Right lobe of liver (tissue), 6 donors: ENCODE results near the gene ALK. TPM values are rescaled to one million over a fixed set of nuclear protein-coding genes. Genes with fewer than 3 reads are reported as not detected.

Experiments
- ATAC-seq, 4 donors: fragments of 200-7000 bp; cut with Tn5 transposase; one replicate each; pipeline ENCODE4 v1.9.1; 2020; ENCODE audit warnings: mild to moderate bottlenecking in 4 of 4, moderate library complexity in 4 of 4
- DNase-seq, 3 donors: peaks; one replicate each; pipeline ENCODE4 v3.0.0-alpha.2; 2020
- H3K27ac ChIP-seq, 3 donors: fragments of 200-600 bp; one replicate each; pipeline ENCODE4 v1.8.0; 2022
- H3K27me3 ChIP-seq, 2 donors: fragments of 200-600 bp; one replicate each; pipeline ENCODE4 v1.8.0; 2022
- H3K36me3 ChIP-seq, 4 donors: fragments of 200-600 bp; sonication (generic) in 1 of 4; one replicate each; pipeline versions ENCODE4 v1.5.1 to v1.8.0; 2017 to 2022; ENCODE audit warnings: control low read depth in 1 of 4
- H3K4me1 ChIP-seq, 4 donors: fragments of 200-600 bp; sonication (generic) in 1 of 4; one replicate each; pipeline versions ENCODE4 v1.5.1 to v1.8.0; 2017 to 2022; ENCODE audit warnings: control low read depth in 1 of 4
- H3K4me3 ChIP-seq, 3 donors: fragments of 200-600 bp; one replicate each; pipeline ENCODE4 v1.8.0; 2022
- H3K9me3 ChIP-seq, 4 donors: fragments of 200-600 bp; sonication (generic) in 1 of 4; one replicate each; pipeline versions ENCODE4 v1.5.1 to v1.8.0; 2017 to 2022; ENCODE audit warnings: control low read depth in 1 of 4
- POLR2A ChIP-seq: fragments of 450-650 bp; IDR thresholded peaks from one replicate; pipeline ENCODE4 v1.6.1; 2017; ENCODE audit warnings: antibody characterized with exemption, mild to moderate bottlenecking
- WGBS: methylation state at CpG from one replicate; pipeline ENCODE4 v1.1.6; 2018; ENCODE audit warnings: low coverage, low lambda C conversion rate; ENCODE audit not compliant: insufficient coverage; ENCODE audit errors: missing lambda C conversion rate; 5-methylcytosine and 5-hydroxymethylcytosine counted together
- intact Hi-C, 2 donors: fragments of 100-400 bp; cut with DNase I; formaldehyde crosslinking; loops; one replicate each; pipeline versions ENCODE4 v1.11.2 to v1.14.1; 2022
- total RNA-seq, 6 experiments: library from RNA; depleted of rRNA in 2 of 6; stranded (reverse); fragments of >200 nt in 2 of 6; fragmentation: NEBNext Ultra II Directional in 3 of 6; extraction: Animal tissue kit (Norgen Biotek cat#: 25700) in 3 of 6; gene quantifications; one replicate each; pipeline versions ENCODE4 v1.1.0 to v1.2.4, GENCODE V29; 2016 to 2023
- TF ChIP-seq, protein P1 (sequence below), 4 donors: fragments of 200-600 bp in 3 of 4; fragments of 450-650 bp in 1 of 4; IDR thresholded peaks; one replicate each; pipeline versions ENCODE4 v1.5.1 to v1.8.0; 2016 to 2022; ENCODE audit warnings: antibody characterized with exemption in 4 of 4, mild to moderate bottlenecking in 2 of 4
- donor health status: DM: no; HTN: yes; CAD: no.
- donor health status: DM: no; HTN: no; CAD: no.
- donor health status: DM: no; HTN: no; CAD: no.
- donor health status: DM: no; HTN: yes; CAD: no.
- donor health status: DM: no; HTN: yes; CAD: no.

Gene ALK
- total RNA-seq, 6 experiments from 2014 or later = 0.04 to 0.06 TPM; not detected in 4

DNA sequence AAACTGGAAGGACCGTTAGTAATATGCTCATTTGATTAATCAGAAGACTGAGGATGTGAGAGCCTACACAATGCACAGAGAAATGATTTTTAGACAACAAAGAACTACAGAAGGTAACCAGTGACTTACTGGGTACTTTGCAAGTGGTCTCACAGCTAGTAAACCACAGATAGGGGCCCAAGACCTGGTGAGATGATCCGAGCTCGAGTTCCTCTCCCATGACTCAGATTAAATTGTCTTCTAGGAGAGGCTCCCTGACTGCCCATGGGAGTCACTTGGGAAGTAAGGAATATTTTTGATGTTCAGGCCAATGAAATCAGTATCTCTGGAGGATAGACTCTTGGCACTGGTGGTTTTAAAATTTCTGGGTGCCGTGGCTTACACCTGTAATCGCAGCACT, 586.0 kb downstream of the ALK start:
- Histone ChIP-seq H3K27me3 (no peaks in the 10 kb centered on the region), H3K27ac (no peak overlapping the region), H3K9me3 (no peaks in the 10 kb centered on the region), H3K4me3 (no peak overlapping the region), H3K36me3 (no peaks in the 10 kb centered on the region), H3K4me1 (no peaks in the 10 kb centered on the region)
- ATAC-seq = no peak
- TF ChIP-seq, protein P1, sequence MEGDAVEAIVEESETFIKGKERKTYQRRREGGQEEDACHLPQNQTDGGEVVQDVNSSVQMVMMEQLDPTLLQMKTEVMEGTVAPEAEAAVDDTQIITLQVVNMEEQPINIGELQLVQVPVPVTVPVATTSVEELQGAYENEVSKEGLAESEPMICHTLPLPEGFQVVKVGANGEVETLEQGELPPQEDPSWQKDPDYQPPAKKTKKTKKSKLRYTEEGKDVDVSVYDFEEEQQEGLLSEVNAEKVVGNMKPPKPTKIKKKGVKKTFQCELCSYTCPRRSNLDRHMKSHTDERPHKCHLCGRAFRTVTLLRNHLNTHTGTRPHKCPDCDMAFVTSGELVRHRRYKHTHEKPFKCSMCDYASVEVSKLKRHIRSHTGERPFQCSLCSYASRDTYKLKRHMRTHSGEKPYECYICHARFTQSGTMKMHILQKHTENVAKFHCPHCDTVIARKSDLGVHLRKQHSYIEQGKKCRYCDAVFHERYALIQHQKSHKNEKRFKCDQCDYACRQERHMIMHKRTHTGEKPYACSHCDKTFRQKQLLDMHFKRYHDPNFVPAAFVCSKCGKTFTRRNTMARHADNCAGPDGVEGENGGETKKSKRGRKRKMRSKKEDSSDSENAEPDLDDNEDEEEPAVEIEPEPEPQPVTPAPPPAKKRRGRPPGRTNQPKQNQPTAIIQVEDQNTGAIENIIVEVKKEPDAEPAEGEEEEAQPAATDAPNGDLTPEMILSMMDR (IDR thresholded peaks at IDR 0.05) = no peak
- no peak for TF ChIP-seq POLR2A
- intact Hi-C loops = no loop called here
- DNase-seq = no peak
- 49% methylated on average over 3 of the region's 5 CpGs for WGBS

DNA sequence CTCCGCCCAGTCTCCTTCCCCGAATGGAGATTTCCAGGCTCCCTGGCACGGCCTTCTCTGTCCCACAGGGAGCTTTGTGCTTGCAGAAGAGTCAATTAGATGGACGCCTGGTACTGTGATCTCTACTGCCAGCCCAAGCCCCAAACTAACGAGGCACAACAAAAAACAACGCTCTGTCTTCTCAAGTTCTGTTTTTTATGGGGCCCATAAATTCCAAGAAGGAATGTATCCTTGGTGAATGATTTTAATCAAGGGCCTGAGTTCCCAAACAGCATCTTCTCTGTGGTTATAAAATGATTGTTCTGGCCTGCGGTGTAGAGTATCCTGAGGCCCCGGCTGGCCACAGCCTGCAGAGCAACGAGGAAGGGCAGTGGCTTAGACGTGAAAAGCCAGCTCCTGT, 586.7 kb downstream of the ALK start:
- Histone ChIP-seq H3K36me3 (no peaks in the 10 kb centered on the region), H3K9me3 (no peaks in the 10 kb centered on the region), H3K27ac (no peak overlapping the region), H3K4me1 (no peaks in the 10 kb centered on the region), H3K4me3 (no peak overlapping the region), H3K27me3 (no peaks in the 10 kb centered on the region)
- WGBS = 69% methylated on average over 6 of the region's 10 CpGs
- intact Hi-C loops = no loop called here
- no peak for DNase-seq
- TF ChIP-seq, protein P1 (IDR thresholded peaks at IDR 0.05) = no peak
- no peak for TF ChIP-seq POLR2A
- no peak for ATAC-seq

DNA sequence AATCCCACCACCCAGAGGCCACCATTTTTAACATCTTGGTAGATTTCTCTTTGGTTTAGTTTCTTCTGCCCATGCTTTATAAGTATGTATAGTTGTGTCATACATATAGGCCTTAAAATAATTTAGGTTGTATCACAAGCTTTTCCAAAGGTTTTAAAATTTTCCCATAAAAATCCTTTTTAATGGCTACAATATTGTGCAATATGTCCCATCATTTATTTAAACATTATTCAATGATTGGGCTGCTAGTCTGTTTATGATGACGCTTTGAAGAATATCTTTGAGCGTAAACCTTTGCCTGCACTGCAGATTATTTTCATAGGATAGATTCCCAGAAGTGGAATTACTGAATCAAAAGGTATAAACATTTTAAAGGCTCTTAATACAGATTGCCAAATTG, 588.8 kb downstream of the ALK start:
- ATAC-seq (no peak), DNase-seq (no peak)
- WGBS = 92% methylated on average over 2 of the region's 2 CpGs
- no peak overlapping the region for H3K4me3 ChIP-seq
- TF ChIP-seq POLR2A = no peak
- TF ChIP-seq, protein P1 (IDR thresholded peaks at IDR 0.05) = no peak
- H3K27ac ChIP-seq = no peak overlapping the region
- no peaks in the 10 kb centered on the region for H3K9me3 ChIP-seq
- intact Hi-C loops = no loop called here
- H3K36me3 ChIP-seq = no peaks in the 10 kb centered on the region
- no peaks in the 10 kb centered on the region for H3K27me3 ChIP-seq
- no peaks in the 10 kb centered on the region for H3K4me1 ChIP-seq

DNA sequence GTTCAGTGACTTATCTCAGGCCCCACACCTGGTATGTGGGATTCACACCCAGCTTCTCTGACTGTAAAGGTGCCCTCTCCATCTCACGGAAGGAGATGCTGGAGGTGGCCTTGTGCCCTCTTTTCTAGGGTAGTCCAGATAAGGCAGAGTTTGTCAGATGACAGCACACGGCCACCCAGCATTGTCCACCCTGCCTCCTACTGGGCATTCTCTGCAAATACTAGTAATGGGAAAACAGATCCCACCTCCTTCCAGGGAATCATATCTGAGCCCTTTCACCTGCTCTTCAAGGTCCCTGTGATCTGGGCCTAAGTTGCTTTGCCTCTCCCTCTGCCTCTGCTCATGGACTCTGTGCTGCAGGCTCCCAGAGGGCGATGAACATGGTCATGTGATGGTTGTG, 591.5 kb downstream of the ALK start:
- no peaks in the 10 kb centered on the region for H3K27me3 ChIP-seq
- DNase-seq (no peak), ATAC-seq (no peak)
- TF ChIP-seq, protein P1 (IDR thresholded peaks at IDR 0.05) = peak in 1 of 4 donors; percentile 8
- TF ChIP-seq POLR2A = no peak
- intact Hi-C loops = no loop called here
- H3K36me3 ChIP-seq = no peaks in the 10 kb centered on the region
- no peak overlapping the region for H3K27ac ChIP-seq
- no peaks in the 10 kb centered on the region for H3K9me3 ChIP-seq
- H3K4me3 ChIP-seq = no peak overlapping the region
- no peaks in the 10 kb centered on the region for H3K4me1 ChIP-seq
- WGBS = 100% methylated on average over 1 of the region's 3 CpGs

DNA sequence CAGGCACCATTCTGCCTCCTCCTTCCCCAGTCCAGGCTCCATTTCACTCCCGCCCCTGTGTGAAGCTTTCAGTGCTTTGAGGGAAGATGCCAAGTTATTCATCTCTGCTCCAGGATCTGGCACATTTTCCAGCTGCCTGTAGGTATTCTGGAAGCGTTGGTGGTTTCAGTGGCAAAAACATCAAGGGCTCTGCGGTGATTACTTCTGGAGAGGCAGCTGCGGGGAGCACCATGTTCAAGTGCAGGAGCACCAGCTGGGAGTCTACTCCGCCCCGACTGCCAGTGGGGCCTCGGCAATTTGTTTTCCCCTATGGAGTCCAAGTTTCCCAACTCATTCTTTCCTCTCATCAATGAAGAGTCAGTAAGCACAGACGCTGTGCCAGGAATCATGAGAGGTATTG, 594.5 kb downstream of the ALK start:
- TF ChIP-seq, protein P1 (IDR thresholded peaks at IDR 0.05) = no peak
- TF ChIP-seq POLR2A = no peak
- H3K27me3 ChIP-seq = no peaks in the 10 kb centered on the region
- no peaks in the 10 kb centered on the region for H3K9me3 ChIP-seq
- H3K36me3 ChIP-seq = no peaks in the 10 kb centered on the region
- no peak overlapping the region for H3K4me3 ChIP-seq
- no peaks in the 10 kb centered on the region for H3K4me1 ChIP-seq
- intact Hi-C loops = no loop called here
- DNase-seq (no peak), ATAC-seq (no peak)
- no peak overlapping the region for H3K27ac ChIP-seq
- 75% methylated on average over 8 of the region's 8 CpGs for WGBS
